ENCODE measurements around the gene TMPO.
"Not testable (repeated sequence)": the region's sequence is repeated elsewhere in the genome, so short reads cannot be mapped to it uniquely, and the experiment has no call there.

Gene TMPO

DNA sequence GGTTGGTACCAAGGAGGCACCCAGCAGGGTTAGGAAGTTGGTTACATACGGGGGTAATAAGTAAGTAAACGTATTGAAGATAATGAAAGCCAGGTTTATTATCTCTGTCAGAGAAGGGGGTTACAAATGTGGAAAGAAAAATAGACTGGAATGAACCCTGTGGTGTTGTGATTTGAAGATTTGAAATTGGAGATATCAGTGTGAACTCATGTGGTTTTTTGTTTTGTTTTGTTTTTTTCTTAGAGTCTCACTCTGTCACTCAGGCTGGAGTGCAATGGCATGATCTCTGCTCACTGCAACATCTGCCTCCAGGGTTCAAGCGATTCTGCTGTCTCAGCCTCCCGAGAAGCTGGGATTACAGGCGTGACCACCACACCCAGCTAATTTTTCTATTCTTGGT is 64.0 kb downstream of the TMPO start:
- DNase-seq (ENCODE audit: low read depth), result no peak

DNA sequence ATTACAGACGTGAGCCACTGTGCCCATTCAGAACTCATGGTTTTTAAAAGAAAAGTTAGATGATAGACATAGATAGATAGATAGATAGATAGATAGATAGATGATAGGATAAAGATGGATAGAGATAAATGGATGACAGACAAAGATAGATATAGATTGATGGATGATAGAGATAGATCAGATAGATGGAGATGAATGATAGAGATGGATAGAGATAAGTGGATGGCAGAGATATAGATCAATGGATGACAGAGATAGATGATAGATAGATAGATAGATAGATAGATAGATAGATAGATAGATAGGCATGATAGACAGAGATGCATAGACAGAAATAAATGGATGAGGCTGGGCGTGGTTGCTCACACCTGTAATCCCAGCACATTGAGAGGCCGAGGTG is 64.4 kb downstream of the TMPO start:
- no peak for DNase-seq (ENCODE audit: low read depth)

DNA sequence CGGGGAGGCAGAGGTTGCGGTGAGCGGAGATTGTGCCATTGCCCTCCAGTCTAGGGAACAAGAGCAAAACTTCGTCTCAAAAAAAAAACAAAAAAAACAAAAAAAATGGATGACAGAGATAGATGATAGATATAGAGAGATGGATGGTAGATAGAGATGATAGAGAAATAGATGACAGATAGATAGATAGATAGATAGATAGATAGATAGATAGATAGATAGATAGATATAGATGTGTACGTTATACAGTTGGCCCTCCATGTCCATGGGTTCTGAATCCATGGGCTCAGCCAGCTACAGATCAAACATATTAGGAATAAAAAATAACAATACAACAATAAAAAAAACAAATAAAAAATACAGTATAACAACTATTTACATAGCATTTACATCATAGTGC is 65.3 kb downstream of the TMPO start:
- DNase-seq (ENCODE audit: low read depth), result no peak

DNA sequence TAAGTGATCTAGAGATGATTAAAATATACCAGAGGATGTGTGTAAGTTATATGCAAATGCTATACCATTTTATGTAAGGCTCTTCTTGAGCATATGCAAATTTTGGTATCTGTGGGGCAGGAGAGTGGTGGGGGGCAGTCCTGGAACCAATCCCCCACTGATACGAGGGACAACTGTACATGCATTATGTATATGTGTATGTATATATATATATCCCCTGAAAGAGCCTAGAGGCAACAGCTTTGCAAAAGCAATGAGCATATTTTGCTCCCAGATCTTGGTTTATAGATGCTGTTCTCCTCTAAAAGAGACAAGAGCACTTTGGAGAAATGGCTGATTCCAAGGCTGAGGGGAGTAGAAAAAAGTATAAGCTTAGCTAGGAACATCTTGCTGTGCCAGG is 65.7 kb downstream of the TMPO start:
- no peak for DNase-seq (ENCODE audit: low read depth)

DNA sequence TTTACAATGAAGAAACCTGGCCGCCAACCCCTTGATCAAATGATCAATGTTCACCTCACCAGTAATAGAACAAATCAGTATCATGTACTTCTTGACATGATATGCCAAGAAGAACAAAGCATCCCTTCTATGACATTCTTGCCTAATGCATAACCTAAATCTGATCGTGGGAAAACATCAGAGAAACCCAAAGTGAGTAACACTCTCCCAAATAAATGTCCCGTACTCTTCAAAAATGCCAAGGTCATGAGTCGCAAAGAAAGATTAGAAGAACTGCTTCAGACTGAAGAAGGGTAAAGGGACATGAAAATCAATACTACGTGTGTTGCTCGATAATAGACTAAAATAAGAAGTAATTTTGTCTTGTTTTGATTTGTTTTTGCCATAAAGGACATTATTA is 66.7 kb downstream of the TMPO start:
- no peak for DNase-seq (ENCODE audit: low read depth)

DNA sequence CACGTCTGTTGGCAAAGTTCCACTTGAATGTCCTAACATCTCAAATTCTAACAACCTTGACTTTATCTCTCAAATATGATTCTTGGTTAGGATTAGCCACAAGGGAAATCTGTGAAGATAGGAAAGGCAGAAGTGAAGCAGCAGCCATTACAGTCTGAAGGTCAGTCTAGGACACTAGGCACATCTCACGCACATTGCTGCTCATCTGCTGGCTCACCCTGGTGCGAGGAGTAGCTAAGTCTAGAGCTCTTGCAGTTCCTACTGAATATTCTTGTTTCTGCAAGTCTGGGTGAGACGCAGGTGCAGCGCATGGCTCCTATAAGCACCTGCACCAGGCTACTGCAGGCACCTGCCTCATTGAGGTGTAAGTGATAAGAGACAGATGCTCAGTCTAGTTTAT is 71.7 kb downstream of the TMPO start:
- no peak for DNase-seq (ENCODE audit: low read depth)

DNA sequence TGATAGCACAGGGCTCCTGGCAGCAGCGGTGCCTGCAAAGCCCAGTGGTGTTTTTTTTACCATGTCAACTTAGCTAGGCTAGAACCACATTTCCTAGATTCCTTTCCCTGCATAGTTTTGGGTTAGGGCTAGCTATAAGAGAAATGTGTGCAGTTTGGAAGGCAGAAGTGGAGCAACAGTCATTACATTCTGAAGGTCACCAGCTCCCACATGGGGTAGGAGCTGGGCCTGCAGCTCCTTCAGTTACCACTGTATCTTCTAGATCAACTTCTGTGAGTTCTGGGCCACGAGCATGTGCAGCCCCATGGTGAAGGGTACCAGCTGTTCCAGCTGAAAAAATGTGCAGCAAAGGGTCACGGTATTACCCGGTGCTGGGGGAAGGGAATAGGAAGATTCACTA is 75.8 kb downstream of the TMPO start:
- DNase-seq (ENCODE audit: low read depth), result no peak

DNA sequence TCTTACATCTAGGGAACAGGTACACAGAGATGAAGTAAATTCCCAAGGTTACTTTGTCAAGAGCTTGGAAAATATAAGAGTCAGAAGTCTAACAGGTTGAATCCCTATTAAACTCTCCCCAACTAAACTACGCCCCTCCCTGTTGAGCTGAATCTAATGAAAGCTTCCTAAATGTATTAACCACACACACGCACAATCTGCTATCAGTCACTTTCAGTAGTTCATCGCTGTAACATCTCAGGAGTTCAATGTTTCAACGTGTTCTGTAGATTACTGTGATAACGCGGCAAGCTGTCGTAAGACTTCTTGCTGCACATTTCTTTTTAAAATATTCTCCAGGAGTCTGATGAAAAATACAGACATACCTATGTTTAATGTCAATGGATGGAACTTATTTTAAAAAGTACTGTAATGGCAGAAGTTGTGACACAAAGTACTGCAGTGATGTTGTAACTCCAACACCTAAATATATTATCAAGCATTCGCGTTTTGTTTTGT is 77.5 kb downstream of the TMPO start:
- no peak for DNase-seq (ENCODE audit: low read depth)

DNA sequence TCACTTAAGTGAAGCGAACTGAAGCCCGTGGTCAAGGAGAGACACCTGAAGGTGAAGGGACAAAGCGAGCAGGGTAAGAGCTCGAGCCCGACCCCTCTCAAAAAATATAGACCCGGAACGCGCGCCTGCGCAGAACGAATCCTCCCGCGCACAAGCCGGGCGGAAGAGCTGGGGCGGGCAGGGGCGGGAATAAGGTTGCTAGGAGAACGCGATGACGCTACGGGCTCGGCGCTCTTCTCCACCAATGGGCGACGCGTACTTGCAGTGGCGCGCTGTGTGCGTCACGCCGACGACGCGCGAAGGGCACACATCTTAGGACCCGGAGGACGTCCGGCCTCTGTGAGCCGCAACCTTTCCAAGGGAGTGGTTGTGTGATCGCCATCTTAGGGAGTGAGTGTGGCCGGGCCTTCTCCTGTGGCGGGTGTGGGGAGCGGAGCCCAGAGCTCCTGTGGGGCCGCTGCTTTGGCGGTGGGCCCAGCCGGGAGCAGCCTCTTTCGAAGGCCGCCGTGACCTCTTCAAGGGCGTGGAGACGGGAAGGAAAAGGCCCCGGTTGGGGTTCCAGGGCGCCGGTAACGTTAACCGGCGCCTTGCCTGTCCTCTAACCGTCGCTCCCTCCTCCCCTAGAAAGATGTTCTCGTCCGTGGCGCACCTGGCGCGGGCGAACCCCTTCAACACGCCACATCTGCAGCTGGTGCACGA is 78.1 kb downstream of the TMPO start, which contains the start of gene SLC25A3:
Gene SLC25A3, plus strand, starts transcription at position 336 of the 699 bp plus-strand sequence. Its CDS starts 293 bp downstream, at position 629.
- DNase-seq (ENCODE audit: low read depth), result peak; percentile 91

DNA sequence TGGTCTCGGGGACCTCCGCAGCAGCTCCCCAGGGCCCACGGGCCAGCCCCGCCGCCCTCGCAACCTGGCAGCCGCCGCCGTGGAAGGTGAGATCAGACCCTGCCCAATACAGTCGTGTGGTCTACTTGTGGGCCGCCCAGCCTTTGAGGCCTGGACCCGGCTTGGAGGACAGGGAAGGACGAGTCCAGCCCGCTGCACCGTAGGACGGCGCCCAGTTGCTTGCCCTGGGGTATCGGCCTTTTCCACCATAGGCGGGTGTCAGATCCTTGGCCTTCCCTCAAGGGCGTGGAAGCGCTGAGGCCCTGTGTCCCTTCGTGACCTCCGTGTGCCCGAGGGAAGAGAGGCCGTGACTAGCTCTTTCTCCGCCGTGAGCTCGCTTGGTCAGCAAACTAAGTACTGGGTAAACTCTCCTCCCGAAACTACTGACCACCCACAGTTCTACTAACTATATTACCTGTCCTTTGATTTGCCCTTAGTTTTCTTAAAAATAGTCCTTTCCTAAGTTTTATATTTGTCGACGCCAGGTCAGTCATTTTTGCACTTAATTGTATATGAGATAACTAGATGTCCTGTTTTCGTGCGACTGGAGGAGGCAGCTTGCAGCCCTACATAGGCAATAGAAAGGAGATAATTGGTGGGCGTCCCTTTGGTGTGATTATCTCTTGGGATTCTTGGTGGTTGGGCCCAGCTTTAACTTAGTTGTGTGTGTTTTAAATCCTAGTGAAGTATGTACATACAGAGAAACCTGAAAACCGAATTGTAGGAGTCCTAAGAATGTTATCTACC is 78.9 kb downstream of the TMPO start:
- no peak for DNase-seq (ENCODE audit: low read depth)

DNA sequence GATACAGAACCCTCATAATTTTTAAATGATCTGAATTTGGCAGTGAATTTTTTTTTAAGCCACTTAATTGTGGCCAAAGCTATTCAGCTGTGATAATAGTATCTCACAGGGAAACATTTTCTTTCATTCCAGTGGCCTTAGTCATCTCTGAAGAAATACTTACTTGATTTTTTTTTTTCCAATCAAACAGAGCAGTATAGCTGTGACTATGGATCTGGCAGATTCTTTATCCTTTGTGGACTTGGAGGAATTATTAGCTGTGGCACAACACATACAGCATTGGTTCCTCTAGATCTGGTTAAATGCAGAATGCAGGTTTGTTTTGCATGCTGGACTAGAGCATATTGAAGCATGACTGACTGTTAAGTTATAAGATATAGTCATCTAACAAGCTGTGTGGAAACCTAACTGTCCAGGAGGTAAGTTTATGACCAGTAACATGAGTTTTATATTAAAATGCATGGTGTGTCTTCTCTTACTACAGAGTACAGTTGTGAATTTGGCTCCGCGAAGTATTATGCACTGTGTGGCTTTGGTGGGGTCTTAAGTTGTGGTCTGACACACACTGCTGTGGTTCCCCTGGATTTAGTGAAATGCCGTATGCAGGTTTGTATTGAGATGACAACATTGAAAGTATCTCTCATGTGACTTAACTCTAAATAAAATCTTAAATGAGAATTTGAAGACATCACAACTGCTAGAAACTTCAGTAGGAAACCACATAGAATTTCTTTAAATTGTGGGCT is 80.0 kb downstream of the TMPO start:
- DNase-seq (ENCODE audit: low read depth), result no peak

DNA sequence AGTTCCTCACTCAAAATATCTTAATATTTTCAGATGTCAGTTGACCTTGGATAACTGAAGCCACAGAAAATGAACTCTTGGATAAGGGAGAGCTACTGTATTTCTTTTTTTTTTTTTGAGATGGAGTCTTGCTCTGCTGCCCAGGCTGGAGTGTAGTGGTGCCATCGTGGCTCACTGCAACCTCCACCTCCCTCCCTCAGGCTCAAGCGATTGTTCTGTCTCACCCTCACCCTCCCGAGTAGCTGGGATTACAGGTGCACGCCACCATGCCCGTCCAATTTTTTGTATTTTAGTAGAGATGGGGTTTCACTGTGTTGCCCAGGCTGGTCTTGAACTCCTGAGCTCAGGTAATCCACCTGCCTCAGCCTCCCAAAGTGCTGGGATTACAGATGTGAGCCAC is 81.9 kb downstream of the TMPO start:
- DNase-seq (ENCODE audit: low read depth), result not testable (repeated sequence)

All from T-helper 22 cell (primary cell).